Breast epithelium (tissue), 4 donors: ENCODE measurements around the gene ANKRD13D. TPM values are rescaled to one million over a fixed set of nuclear protein-coding genes. Genes with fewer than 3 reads are reported as not detected.

Experiments
- DNase-seq, 2 donors: peaks; one replicate each; pipeline ENCODE4 v3.0.0-alpha.2; 2019; ENCODE audit warnings: low spot score in 2 of 2
- H3K27ac ChIP-seq, 2 donors: fragments of 200-600 bp; sonication (generic) in 1 of 2; one replicate each; pipeline ENCODE4 v1.5.1; 2016 to 2019; ENCODE audit warnings: mild to moderate bottlenecking in 1 of 2
- H3K27me3 ChIP-seq, 2 donors: fragments of 200-600 bp; sonication (generic) in 1 of 2; one replicate each; pipeline versions ENCODE4 v1.5.1 to v1.6.0; 2017 to 2019; ENCODE audit warnings: control low read depth in 1 of 2, mild to moderate bottlenecking in 1 of 2
- H3K36me3 ChIP-seq: fragments of 200-600 bp; one replicate; pipeline ENCODE4 v1.5.1; 2019
- H3K4me1 ChIP-seq, 2 donors: fragments of 200-600 bp; sonication (generic); one replicate each; pipeline ENCODE4 v1.5.1; 2016 to 2019; ENCODE audit warnings: control low read depth in 1 of 2
- H3K4me3 ChIP-seq, 3 donors: fragments of 200-600 bp; sonication (generic); 1 replicate in 2 of 3; 2 replicates in 1 of 3; pipeline ENCODE4 v1.5.1; 2016 to 2019; ENCODE audit warnings: mild to moderate bottlenecking in 3 of 3, moderate library complexity in 2 of 3
- H3K9me3 ChIP-seq, 2 donors: fragments of 200-600 bp; sonication (generic) in 1 of 2; one replicate each; pipeline ENCODE4 v1.5.1; 2016 to 2019; ENCODE audit warnings: control low read depth in 1 of 2
- CTCF ChIP-seq, 3 donors: fragments of 450-650 bp; IDR thresholded peaks; one replicate each; pipeline ENCODE4 v1.5.1; 2016 to 2017; ENCODE audit warnings: antibody characterized with exemption in 3 of 3, mild to moderate bottlenecking in 3 of 3, moderate library complexity in 3 of 3
- POLR2A ChIP-seq: fragments of 450-650 bp; IDR thresholded peaks from one replicate; pipeline ENCODE4 v1.6.1; 2016; ENCODE audit warnings: antibody characterized with exemption, mild to moderate bottlenecking, moderate library complexity
- POLR2AphosphoS5 ChIP-seq, 3 donors: sonication (generic); formaldehyde crosslinking; IDR thresholded peaks; one replicate each; pipeline ENCODE4 v1.6.1; 2017; ENCODE audit warnings: antibody characterized with exemption in 3 of 3
- intact Hi-C: fragments of 100-400 bp; cut with DNase I; formaldehyde crosslinking; loops from one replicate; pipeline ENCODE4 v1.15.1; 2023; ENCODE audit warnings: low total_unique reads
- total RNA-seq, 3 donors: library from RNA; depleted of rRNA; stranded (reverse); fragments of >200 nt; gene quantifications; one replicate each; pipeline ENCODE4 v1.1.0, GENCODE V29; 2016

ANKRD13D gene
- total RNA-seq, 3 donors from 2014 or later = 23.7 to 51.8 (median 40.7) TPM

- no peaks in the 10 kb centered on the region for H3K36me3 ChIP-seq
- peaks cover 0 to 11% of the 10 kb centered on the region in 2 donors for H3K9me3 ChIP-seq
- DNase-seq = no peak
- no peak for TF ChIP-seq POLR2AphosphoS5 (IDR thresholded peaks at IDR 0.05)
- no peak for TF ChIP-seq CTCF (IDR thresholded peaks at IDR 0.05)
- no peak for TF ChIP-seq POLR2A
- no peaks in the 10 kb centered on the region for H3K27me3 ChIP-seq
- H3K4me3 ChIP-seq = no peak overlapping the region
- H3K27ac ChIP-seq = no peak overlapping the region
- H3K4me1 ChIP-seq = no peaks in the 10 kb centered on the region
- intact Hi-C loops = no loop called here
Measured at GRCh38 chr11:67295846-67296245, 6.7 kb downstream of the ANKRD13D start.

DNA sequence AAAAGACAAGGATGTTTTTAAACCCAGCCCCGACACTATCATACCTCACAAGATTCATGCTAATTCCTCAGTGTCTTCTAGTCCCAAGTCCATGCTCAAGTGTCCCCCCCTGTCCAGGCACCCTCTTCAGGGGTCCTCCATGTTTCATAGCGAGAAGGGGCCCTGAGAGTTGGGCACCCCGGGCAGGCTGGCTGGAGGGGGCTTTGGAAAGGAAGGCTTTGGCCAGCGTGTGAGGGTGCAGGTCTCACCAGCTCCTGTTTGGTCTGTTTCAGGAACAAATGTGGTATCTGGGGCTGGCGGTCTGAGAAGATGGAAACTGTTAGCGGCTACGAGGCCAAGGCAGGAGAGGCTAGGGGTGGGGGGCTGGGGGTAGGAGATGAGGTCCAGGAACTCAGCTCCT lies 9.7 kb downstream of the ANKRD13D start:
- no peaks in the 10 kb centered on the region for H3K36me3 ChIP-seq
- TF ChIP-seq CTCF (IDR thresholded peaks at IDR 0.05) (no peak), POLR2A (no peak), POLR2AphosphoS5 (IDR thresholded peaks at IDR 0.05) (no peak)

GRCh38 chr11:67299471-67300191 lies 10.5 kb downstream of the ANKRD13D start:
- TF ChIP-seq POLR2AphosphoS5 (IDR thresholded peaks at IDR 0.05) = no peak
- no peak for TF ChIP-seq POLR2A
- TF ChIP-seq CTCF (IDR thresholded peaks at IDR 0.05) = no peak
- no peak overlapping the region for H3K27ac ChIP-seq
- intact Hi-C loops = no loop called here
- DNase-seq = no peak
- H3K9me3 ChIP-seq = peaks cover 0 to 11% of the 10 kb centered on the region in 2 donors
- H3K36me3 ChIP-seq = no peaks in the 10 kb centered on the region
- no peaks in the 10 kb centered on the region for H3K27me3 ChIP-seq
- peaks cover 0 to 7% of the 10 kb centered on the region in 2 donors for H3K4me1 ChIP-seq
- H3K4me3 ChIP-seq = no peak overlapping the region

More for the DNA sequence above, 9.7 kb downstream of the ANKRD13D start:
- no peak overlapping the region for H3K27ac ChIP-seq
- H3K9me3 ChIP-seq = peaks cover 0 to 11% of the 10 kb centered on the region in 2 donors
- no peak for DNase-seq
- no peaks in the 10 kb centered on the region for H3K27me3 ChIP-seq
- H3K4me1 ChIP-seq = peaks cover 0 to 5% of the 10 kb centered on the region in 2 donors
- no peak overlapping the region for H3K4me3 ChIP-seq
- intact Hi-C loops = no loop called here

GRCh38 chr11:67300256-67300755 lies 11.2 kb downstream of the ANKRD13D start:
- no peaks in the 10 kb centered on the region for H3K27me3 ChIP-seq
- no peak overlapping the region for H3K27ac ChIP-seq
- peaks cover 0 to 10% of the 10 kb centered on the region in 2 donors for H3K4me1 ChIP-seq
- TF ChIP-seq CTCF (IDR thresholded peaks at IDR 0.05) (no peak), POLR2A (no peak)
- no peak for DNase-seq
- no peak overlapping the region for H3K4me3 ChIP-seq
- intact Hi-C loops = no loop called here
- H3K36me3 ChIP-seq = no peaks in the 10 kb centered on the region
- H3K9me3 ChIP-seq = peaks cover 0 to 10% of the 10 kb centered on the region in 2 donors

GRCh38 chr11:67300756-67301312 lies 11.7 kb downstream of the ANKRD13D start:
- peaks cover 0 to 4% of the 10 kb centered on the region in 2 donors for H3K9me3 ChIP-seq
- intact Hi-C loops = no loop called here
- no peaks in the 10 kb centered on the region for H3K36me3 ChIP-seq
- H3K4me3 ChIP-seq = no peak overlapping the region
- H3K27ac ChIP-seq = no peak overlapping the region
- no peak for TF ChIP-seq POLR2AphosphoS5 (IDR thresholded peaks at IDR 0.05)
- TF ChIP-seq POLR2A = no peak
- no peak for TF ChIP-seq CTCF (IDR thresholded peaks at IDR 0.05)
- H3K4me1 ChIP-seq = peaks cover 0 to 10% of the 10 kb centered on the region in 2 donors
- DNase-seq = no peak
- H3K27me3 ChIP-seq = no peaks in the 10 kb centered on the region
